Neural cell (in vitro differentiated cells): Measurements from ENCODE around the gene RIPOR1. TPM values are rescaled to one million over a fixed set of nuclear protein-coding genes. Genes with fewer than 3 reads are reported as not detected.
"Not testable (repeated sequence)": the region's sequence is repeated elsewhere in the genome, so short reads cannot be mapped to it uniquely, and the experiment has no call there.

Experiments
- H2AFZ ChIP-seq: fragments of 200-600, 300-800 bp; sonication (generic), shearing (Covaris generic); 2 replicates; pipeline ENCODE4 v1.6.0; 2014; ENCODE audit warnings: low read depth, mild to moderate bottlenecking, antibody characterized with exemption, low read length, moderate library complexity
- H3F3A ChIP-seq: fragments of 200-600 bp; shearing (Covaris generic); 2 replicates; pipeline ENCODE4 v1.6.1; 2016; ENCODE audit warnings: mild to moderate bottlenecking, moderate library complexity, mixed read lengths, antibody characterized with exemption, low read length; ENCODE audit not compliant: insufficient read depth, poor library complexity, severe bottlenecking
- H3K27ac ChIP-seq: fragments of 200-600, 300-800 bp; sonication (generic), shearing (Covaris generic); 2 replicates; pipeline ENCODE4 v1.5.1; 2014; ENCODE audit warnings: mild to moderate bottlenecking, low read length, moderate library complexity
- H3K27me3 ChIP-seq: fragments of 300-800, 200-600 bp; sonication (generic), shearing (Covaris generic); 2 replicates; pipeline ENCODE4 v1.6.0; 2014; ENCODE audit warnings: mild to moderate bottlenecking, low read depth, low read length, moderate library complexity; ENCODE audit not compliant: insufficient read depth
- H3K36me3 ChIP-seq: fragments of 300-800, 200-600 bp; sonication (generic), shearing (Covaris generic); 2 replicates; pipeline ENCODE4 v1.5.1; 2014; ENCODE audit warnings: mild to moderate bottlenecking, antibody characterized with exemption, low read length, moderate library complexity; ENCODE audit not compliant: insufficient read depth
- H3K4me2 ChIP-seq: fragments of 300-800, 200-600 bp; sonication (generic), shearing (Covaris generic); 2 replicates; pipeline ENCODE4 v1.6.0; 2014; ENCODE audit warnings: mild to moderate bottlenecking, low read length
- H3K4me3 ChIP-seq: fragments of 300-800, 200-600 bp; sonication (generic), shearing (Covaris generic); 2 replicates; pipeline ENCODE4 v1.5.1; 2014; ENCODE audit warnings: mild to moderate bottlenecking, low read length, moderate library complexity
- H3K79me2 ChIP-seq: fragments of 200-600 bp; shearing (Covaris generic); replicated peaks from 2 replicates; pipeline ENCODE4 v1.6.0; 2014; ENCODE audit warnings: mild to moderate bottlenecking, low read length, moderate library complexity; ENCODE audit not compliant: insufficient read depth
- H3K9ac ChIP-seq: fragments of 300-800, 200-600 bp; sonication (generic), shearing (Covaris generic); 2 replicates; pipeline ENCODE4 v1.6.1; 2016; ENCODE audit warnings: mild to moderate bottlenecking, low read length, mixed read lengths
- H3K9me2 ChIP-seq: fragments of 200-600 bp; shearing (Covaris generic); 2 replicates; pipeline ENCODE4 v1.6.1; 2016; ENCODE audit warnings: mild to moderate bottlenecking, low read length, mixed read lengths; ENCODE audit not compliant: insufficient read depth
- H3K9me3 ChIP-seq: fragments of 200-600, 300-800 bp; sonication (generic), shearing (Covaris generic); 2 replicates; pipeline ENCODE4 v1.6.1; 2016; ENCODE audit warnings: mild to moderate bottlenecking, mixed run types, low read length, moderate library complexity, mixed read lengths
- H4K20me1 ChIP-seq: fragments of 200-600 bp; shearing (Covaris generic); 2 replicates; pipeline ENCODE4 v1.6.1; 2016; ENCODE audit warnings: mild to moderate bottlenecking, mixed run types; ENCODE audit not compliant: insufficient read depth
- EP300 ChIP-seq: fragments of 450-650 bp; conservative IDR thresholded peaks from 2 replicates; pipeline ENCODE4 v1.6.1; 2014; ENCODE audit warnings: antibody characterized with exemption, mild to moderate bottlenecking, moderate library complexity; ENCODE audit not compliant: poor library complexity, severe bottlenecking
- EZH2 ChIP-seq: fragments of 200-600, 300-800 bp; shearing (Covaris generic), sonication (generic); IDR thresholded peaks from 2 replicates; pipeline ENCODE4 v1.6.1; 2014; ENCODE audit warnings: antibody characterized with exemption, low read length, borderline replicate concordance, mild to moderate bottlenecking; ENCODE audit not compliant: insufficient read depth, poor library complexity, severe bottlenecking
- MXI1 ChIP-seq: fragments of 450-650 bp; conservative IDR thresholded peaks from 2 replicates; pipeline ENCODE4 v1.6.1; 2014; ENCODE audit warnings: antibody characterized with exemption, mild to moderate bottlenecking; ENCODE audit not compliant: poor library complexity, severe bottlenecking
- POLR2AphosphoS5 ChIP-seq: IDR thresholded peaks from 2 replicates; pipeline ENCODE4 v1.6.1; 2012
- RAD21 ChIP-seq: fragments of 450-650 bp; conservative IDR thresholded peaks from 2 replicates; pipeline ENCODE4 v1.6.1; 2014; ENCODE audit warnings: antibody characterized with exemption, mild to moderate bottlenecking, moderate library complexity
- SMC3 ChIP-seq: fragments of 450-650 bp; conservative IDR thresholded peaks from 2 replicates; pipeline ENCODE4 v1.6.1; 2014; ENCODE audit warnings: antibody characterized with exemption, mild to moderate bottlenecking, moderate library complexity; ENCODE audit not compliant: poor library complexity
- TAF1 ChIP-seq: IDR thresholded peaks from 2 replicates; pipeline ENCODE4 v1.6.1; 2012; ENCODE audit warnings: low read depth
- polyA plus RNA-seq: library from polyadenylated mRNA; depleted of rRNA; stranded (reverse); fragments of >200 nt; gene quantifications from 2 replicates; pipeline ENCODE4 v1.2.3, GENCODE V29; 2014
- TF ChIP-seq, protein P1 (sequence below): fragments of 450-650 bp; IDR thresholded peaks from 2 replicates; pipeline ENCODE4 v1.5.1; 2014; ENCODE audit warnings: antibody characterized with exemption, mild to moderate bottlenecking, moderate library complexity; ENCODE audit not compliant: poor library complexity, severe bottlenecking
- TF ChIP-seq, protein P2 (sequence below): IDR thresholded peaks from 2 replicates; pipeline ENCODE4 v1.6.1; 2012; ENCODE audit warnings: borderline replicate concordance

RIPOR1 gene
- polyA plus RNA-seq, 1 donor from 2014 or later = 13.2 TPM

DNA sequence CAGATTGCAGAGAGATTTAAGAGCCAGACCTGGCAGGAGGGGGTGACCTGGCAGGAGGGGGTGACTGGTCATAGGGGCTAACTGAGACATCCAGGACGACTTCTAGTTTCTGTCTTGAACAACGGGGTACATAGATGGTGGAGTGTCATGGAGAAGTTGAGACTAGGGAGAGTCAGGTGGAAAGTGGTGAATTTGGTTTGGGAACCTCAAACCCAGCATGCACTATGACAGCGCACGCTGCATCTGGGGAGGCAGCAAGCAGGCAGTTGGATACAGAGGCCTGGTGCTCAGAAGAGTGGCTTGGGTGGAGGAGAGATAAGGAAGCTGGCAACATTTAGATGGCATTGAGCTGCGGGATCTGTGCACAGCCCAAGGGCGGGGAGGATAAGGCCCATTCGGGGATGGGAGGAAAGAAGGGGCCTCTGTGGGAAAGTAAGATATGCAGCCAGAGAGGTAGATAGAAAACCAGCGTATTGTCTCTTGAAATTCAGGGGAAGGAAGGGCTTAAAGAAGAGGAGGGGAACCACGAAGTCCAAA lies 4.5 kb downstream of the RIPOR1 start:
- TF ChIP-seq, protein P1, sequence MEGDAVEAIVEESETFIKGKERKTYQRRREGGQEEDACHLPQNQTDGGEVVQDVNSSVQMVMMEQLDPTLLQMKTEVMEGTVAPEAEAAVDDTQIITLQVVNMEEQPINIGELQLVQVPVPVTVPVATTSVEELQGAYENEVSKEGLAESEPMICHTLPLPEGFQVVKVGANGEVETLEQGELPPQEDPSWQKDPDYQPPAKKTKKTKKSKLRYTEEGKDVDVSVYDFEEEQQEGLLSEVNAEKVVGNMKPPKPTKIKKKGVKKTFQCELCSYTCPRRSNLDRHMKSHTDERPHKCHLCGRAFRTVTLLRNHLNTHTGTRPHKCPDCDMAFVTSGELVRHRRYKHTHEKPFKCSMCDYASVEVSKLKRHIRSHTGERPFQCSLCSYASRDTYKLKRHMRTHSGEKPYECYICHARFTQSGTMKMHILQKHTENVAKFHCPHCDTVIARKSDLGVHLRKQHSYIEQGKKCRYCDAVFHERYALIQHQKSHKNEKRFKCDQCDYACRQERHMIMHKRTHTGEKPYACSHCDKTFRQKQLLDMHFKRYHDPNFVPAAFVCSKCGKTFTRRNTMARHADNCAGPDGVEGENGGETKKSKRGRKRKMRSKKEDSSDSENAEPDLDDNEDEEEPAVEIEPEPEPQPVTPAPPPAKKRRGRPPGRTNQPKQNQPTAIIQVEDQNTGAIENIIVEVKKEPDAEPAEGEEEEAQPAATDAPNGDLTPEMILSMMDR = no peak
- no peak for TF ChIP-seq EZH2
- TF ChIP-seq SMC3 = no peak
- no peak for TF ChIP-seq TAF1
- TF ChIP-seq EP300 = no peak
- TF ChIP-seq RAD21 = no peak
- TF ChIP-seq POLR2AphosphoS5 = no peak
- TF ChIP-seq, protein P2, sequence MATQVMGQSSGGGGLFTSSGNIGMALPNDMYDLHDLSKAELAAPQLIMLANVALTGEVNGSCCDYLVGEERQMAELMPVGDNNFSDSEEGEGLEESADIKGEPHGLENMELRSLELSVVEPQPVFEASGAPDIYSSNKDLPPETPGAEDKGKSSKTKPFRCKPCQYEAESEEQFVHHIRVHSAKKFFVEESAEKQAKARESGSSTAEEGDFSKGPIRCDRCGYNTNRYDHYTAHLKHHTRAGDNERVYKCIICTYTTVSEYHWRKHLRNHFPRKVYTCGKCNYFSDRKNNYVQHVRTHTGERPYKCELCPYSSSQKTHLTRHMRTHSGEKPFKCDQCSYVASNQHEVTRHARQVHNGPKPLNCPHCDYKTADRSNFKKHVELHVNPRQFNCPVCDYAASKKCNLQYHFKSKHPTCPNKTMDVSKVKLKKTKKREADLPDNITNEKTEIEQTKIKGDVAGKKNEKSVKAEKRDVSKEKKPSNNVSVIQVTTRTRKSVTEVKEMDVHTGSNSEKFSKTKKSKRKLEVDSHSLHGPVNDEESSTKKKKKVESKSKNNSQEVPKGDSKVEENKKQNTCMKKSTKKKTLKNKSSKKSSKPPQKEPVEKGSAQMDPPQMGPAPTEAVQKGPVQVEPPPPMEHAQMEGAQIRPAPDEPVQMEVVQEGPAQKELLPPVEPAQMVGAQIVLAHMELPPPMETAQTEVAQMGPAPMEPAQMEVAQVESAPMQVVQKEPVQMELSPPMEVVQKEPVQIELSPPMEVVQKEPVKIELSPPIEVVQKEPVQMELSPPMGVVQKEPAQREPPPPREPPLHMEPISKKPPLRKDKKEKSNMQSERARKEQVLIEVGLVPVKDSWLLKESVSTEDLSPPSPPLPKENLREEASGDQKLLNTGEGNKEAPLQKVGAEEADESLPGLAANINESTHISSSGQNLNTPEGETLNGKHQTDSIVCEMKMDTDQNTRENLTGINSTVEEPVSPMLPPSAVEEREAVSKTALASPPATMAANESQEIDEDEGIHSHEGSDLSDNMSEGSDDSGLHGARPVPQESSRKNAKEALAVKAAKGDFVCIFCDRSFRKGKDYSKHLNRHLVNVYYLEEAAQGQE = no peak
- TF ChIP-seq MXI1 = no peak
- no peaks in the 10 kb centered on the region for H3K9me3 ChIP-seq
- H3K9ac ChIP-seq = no peak overlapping the region
- H3K27ac ChIP-seq = no peak overlapping the region
- no peaks in the 10 kb centered on the region for H3F3A ChIP-seq
- no peaks in the 10 kb centered on the region for H3K36me3 ChIP-seq
- no peaks in the 10 kb centered on the region for H3K9me2 ChIP-seq
- no peak overlapping the region for H2AFZ ChIP-seq
- peaks cover 22% of the 10 kb centered on the region for H3K79me2 ChIP-seq
- peaks cover 8% of the 10 kb centered on the region for H3K27me3 ChIP-seq
- no peak overlapping the region for H3K4me3 ChIP-seq
- H3K4me2 ChIP-seq = no peak overlapping the region
- H4K20me1 ChIP-seq = peaks cover 4% of the 10 kb centered on the region

DNA sequence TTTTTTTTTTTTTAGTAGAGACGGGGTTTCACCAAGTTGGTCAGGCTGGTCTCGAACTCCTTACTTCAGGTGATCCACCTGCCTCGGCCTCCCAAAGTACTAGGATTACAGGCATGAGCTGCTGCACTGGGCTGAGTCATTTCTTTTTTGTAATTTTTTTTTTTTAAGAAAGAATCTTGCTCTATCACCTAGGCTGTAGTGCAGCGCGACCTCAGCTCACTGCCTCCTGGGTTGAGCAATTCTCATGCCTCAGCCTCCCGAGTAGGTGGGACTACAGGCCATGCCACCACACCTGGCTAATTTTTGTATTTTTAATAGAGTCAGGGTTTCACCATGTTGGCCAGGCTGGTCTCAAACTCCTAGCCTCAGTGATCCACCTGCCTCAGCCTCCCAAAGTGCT lies 5.4 kb downstream of the RIPOR1 start:
- H3K9me3 ChIP-seq, H3K4me3 ChIP-seq, H3K36me3 ChIP-seq, H3K27ac ChIP-seq, H3K4me2 ChIP-seq, H3F3A ChIP-seq, H3K9ac ChIP-seq, H2AFZ ChIP-seq, H3K9me2 ChIP-seq, H3K27me3 ChIP-seq, H4K20me1 ChIP-seq: not testable (repeated sequence)
- H3K79me2 ChIP-seq = peaks cover 22% of the 10 kb centered on the region

DNA sequence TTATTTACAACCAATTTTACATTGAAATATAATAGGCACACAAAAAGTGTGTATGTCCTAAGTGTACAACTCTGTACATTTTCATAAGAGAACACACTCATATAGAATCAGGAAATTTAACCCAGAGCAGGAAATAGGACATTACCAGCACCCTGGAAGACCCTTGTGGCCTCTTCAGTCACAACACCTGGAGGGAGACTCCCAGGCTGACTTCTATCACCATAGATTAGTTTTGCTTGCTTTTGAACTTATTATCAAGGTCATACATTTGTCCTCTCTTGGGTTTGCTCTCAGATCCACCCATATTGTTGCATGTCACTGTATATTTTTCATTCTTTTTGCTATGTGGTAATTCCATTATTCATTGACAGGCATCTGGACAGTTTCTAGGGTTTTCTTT lies 5.8 kb downstream of the RIPOR1 start:
- Histone ChIP-seq H3F3A (no peaks in the 10 kb centered on the region), H3K36me3 (no peaks in the 10 kb centered on the region), H3K9me2 (no peaks in the 10 kb centered on the region), H4K20me1 (peaks cover 8% of the 10 kb centered on the region), H3K4me2 (no peak overlapping the region), H3K9ac (no peak overlapping the region), H3K27me3 (peaks cover 10% of the 10 kb centered on the region), H2AFZ (no peak overlapping the region), H3K4me3 (no peak overlapping the region), H3K27ac (no peak overlapping the region), H3K79me2 (peaks cover 22% of the 10 kb centered on the region), H3K9me3 (no peaks in the 10 kb centered on the region)
- TF ChIP-seq MXI1 (no peak), TAF1 (no peak)
